Right renal cortex interstitium (tissue), 3 donors: ENCODE data around the gene DSE. TPM values are rescaled to one million over a fixed set of nuclear protein-coding genes. Genes with fewer than 3 reads are reported as not detected.
A peak's percentile ranks its signal among the peaks of the same experiment; 100 is the strongest.

Source experiments
- DNase-seq, 3 donors: peaks; one replicate each; pipeline ENCODE4 v3.0.0-alpha.2; 2013; ENCODE audit warnings: low read depth in 3 of 3, low spot score in 2 of 3
- polyA plus RNA-seq, 3 donors: library from polyadenylated mRNA; unstranded; fragments of 120-200 nt; gene quantifications; one replicate each; pipeline ENCODE4 v1.2.1, GENCODE V29; 2013; ENCODE audit not compliant: insufficient read length in 3 of 3

The DSE gene
- polyA plus RNA-seq, 3 donors, result 42.2 to 45.0 (median 43.1) TPM

- DNase-seq, result no peak
Observed at GRCh38 chr6:116408491-116408890, 37.7 kb downstream of the DSE start.

DNA sequence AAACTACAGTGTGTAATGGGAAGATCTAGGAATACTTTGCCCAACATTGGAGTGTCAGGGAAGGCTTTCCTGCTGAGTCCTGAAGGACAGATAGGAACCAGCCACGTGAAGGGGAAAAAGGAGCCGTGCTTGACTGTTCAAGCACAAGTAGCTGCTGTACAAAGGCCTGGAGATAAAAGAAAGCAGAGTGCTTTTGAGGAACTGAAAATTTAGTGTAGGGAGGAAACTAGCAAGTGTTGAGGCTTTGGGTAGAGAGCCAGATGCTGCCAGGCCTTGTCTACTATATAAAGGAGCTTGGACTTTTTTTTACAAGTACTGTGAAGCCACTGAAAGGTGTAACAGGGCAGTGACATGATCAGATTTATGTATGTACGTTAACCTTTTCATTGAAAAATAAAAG is 39.0 kb downstream of the DSE start:
- no peak for DNase-seq

- no peak for DNase-seq
Observed at GRCh38 chr6:116411284-116411623, 40.5 kb downstream of the DSE start.

DNA sequence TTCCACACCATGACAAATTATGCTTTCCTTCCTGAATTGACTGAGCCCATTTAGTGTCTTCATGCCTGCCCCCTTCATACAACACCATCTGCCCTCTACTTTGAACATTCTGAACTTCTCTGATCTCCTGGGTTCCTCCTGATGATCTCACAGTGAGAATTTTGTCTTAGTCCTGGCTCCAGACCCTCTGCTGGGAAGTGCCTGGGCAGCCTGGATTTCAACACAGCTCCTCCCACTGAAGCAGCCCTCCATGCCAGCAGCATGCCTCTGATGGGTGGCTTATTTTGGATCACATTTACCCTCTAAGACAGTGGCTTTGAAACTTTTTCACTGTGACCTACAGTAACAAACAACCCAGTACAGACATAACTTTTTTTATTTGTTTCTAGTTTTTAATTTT is 41.5 kb downstream of the DSE start:
- no peak for DNase-seq

DNA sequence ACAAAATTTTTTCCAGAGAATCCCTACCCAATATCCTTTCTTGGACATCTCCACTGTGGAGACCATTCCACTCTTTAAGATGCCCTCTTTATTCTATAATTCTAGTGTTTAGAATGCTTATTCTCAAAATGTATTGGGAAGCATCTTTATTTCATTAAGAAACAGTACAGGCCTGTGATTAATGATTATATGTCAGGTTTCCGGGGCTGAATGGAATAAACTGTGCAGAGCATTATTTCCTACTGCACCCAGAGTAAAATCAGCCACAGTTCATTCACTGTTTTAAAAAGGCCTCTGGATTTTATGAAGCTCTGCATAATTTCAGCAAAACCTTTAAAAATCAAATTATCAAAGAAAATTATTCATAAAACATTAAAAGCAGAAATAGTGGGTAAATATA is 42.6 kb downstream of the DSE start:
- DNase-seq, result no peak

DNA sequence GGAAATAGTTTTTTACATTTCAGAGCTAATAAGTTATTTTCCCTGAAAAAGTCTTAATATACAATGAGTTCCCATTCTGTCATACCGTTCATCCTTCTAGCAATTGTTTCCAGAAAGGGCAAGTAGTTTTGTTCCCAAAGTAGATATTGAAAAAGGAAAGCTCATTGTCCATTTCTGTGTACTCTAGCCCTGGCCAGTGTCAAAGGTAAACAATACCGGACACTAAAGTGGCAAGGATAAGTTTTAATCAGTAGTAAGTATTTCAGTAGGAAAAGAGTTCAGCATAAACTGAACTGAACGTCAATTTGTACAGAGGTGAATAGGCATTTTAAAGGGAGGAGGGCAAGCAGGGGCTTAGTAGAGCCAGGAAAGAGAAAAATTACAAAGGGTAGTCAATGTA is 46.9 kb downstream of the DSE start:
- DNase-seq, result no peak

GRCh38 chr6:116419069-116419786 is 48.5 kb downstream of the DSE start:
- DNase-seq, result no peak

- no peak for DNase-seq
Observed at GRCh38 chr6:116420341-116420740, 49.6 kb downstream of the DSE start.

GRCh38 chr6:116422238-116422637 is 51.5 kb downstream of the DSE start:
- no peak for DNase-seq

DNA sequence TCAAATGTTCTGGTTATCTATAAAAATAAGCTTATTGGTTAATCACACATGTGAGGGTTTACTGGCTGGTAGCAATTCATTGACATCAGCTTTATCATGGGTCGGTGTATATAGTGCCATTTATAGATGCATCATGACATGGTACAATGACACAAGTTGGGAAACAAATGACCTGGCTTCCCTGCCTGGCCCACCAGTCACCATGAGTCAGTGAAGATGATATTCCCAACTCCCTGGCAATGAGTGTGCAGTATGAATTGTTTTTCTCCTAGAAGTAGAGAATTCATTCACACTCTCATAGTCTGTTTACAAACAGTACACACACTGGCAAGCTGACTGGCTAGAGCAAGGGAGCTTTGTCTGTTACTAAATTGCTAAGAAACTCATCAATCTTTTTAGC is 53.3 kb downstream of the DSE start:
- no peak for DNase-seq

- no peak for DNase-seq
Observed at GRCh38 chr6:116426551-116426950, 55.8 kb downstream of the DSE start.

DNA sequence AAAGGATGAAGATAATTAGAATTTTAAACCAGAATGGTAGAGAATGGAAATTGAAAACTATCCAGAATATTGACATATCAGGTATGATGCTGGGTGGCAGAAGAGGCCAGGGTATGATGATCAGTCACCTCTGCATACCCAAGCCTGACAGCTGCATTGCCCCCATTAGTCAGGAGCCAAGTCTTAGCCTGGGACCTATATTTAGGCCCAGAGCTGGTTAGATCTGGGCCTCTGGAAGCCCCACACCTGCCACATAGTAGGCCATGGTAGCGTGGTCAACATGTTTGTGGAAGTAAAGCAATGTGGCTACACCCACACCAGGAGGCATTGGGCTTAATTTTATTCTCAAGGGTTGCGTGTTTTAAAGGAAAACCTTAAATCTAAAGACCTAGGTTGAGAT is 58.4 kb downstream of the DSE start:
- DNase-seq, result no peak

GRCh38 chr6:116430860-116431259 is 60.1 kb downstream of the DSE start:
- DNase-seq, result no peak

DNA sequence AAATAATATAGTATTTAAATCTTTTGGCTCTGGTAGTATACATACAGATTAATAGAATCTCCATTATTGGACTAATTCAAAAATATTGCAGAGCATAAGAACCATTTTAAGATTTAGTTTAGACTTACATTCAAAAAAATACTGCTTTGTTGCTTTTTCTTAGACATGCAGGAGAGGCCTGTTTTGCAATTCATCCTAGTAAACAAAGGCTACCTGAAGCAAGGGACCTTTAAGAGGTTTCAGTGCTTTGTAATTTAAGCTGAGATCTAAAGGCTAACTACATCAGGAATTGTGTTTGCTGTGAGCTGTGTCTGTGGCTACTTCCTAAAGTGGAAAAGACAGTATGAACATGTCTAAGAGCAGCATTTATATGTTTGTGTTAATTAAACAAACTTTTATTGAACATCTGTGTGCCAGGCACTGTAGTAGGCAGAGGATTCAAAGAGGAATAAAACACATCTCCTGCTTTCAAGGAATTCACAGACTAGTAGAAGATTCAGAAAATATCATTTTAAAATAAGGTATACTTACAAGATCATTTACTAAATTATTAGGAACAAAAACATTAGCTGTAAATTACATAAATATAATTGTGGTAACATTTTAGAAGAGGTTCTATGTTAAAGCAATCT is 61.3 kb downstream of the DSE start:
- DNase-seq, result no peak

DNA sequence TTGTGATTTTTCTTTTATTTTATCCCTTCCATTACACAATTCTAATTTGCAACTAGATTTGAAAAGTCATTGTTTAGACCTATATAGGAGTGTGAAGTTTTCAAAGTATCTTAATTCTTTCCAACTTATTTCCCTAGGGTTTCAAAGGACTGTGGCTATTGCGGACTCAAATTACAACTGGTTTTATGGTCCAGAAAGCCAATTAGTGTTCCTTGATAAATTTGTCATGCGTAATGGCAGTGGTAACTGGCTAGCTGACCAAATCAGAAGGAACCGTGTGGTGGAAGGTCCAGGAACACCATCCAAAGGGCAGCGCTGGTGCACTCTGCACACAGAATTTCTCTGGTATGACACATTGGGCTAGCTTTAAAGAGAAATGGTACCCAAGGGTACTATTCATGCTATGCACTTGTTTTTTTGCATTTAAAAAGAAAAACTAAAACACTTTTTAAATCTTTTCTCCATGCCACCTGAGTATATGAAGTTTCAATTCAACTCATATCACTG is 62.5 kb downstream of the DSE start:
- no peak for DNase-seq

GRCh38 chr6:116434056-116434725 is 63.4 kb downstream of the DSE start:
- DNase-seq, result no peak

DNA sequence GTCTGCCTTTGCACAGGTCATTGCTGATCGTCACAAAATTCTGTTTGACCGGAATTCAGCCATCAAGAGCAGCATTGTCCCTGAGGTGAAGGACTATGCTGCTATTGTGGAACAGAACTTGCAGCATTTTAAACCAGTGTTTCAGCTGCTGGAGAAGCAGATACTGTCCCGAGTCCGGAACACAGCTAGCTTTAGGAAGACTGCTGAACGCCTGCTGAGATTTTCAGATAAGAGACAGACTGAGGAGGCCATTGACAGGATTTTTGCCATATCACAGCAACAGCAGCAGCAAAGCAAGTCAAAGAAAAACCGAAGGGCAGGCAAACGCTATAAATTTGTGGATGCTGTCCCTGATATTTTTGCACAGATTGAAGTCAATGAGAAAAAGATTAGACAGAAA is 65.8 kb downstream of the DSE start:
- no peak for DNase-seq

- no peak for DNase-seq
Observed at GRCh38 chr6:116437656-116438055, 66.9 kb downstream of the DSE start.

GRCh38 chr6:116438590-116439448 is 68.1 kb downstream of the DSE start:
- DNase-seq, result peak in 1 of 3 donors; percentile 27

GRCh38 chr6:116439522-116440051 is 68.8 kb downstream of the DSE start:
- no peak for DNase-seq

DNA sequence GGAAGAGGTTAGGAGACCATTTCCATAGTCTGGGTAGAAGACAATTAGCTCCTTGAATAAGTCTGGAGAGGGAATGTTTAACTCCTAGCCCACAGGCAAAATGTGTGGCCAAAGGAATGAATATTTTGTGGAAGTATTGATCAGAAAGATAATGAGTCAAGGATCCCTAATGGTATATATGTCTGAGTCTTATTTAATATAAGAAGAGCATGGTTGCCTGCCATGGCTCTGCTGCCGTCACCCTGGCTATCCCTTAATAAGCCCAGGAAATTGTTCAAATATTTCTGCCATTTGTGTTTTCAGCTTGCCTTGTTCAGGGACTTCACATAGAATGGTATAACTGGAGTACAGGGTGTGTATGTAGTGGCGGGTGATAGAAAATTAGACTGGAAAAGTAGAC is 72.4 kb downstream of the DSE start:
- no peak for DNase-seq
